Adrenal gland (tissue), 5 donors: Measurements from ENCODE around the gene AMBRA1.

Source experiments
- CTCF ChIP-seq, 6 experiments: fragments of 450-650 bp in 4 of 6; fragments of 200-600 bp in 2 of 6; sonication (generic) in 1 of 6; IDR thresholded peaks; 1 replicate in 5 of 6; 2 replicates in 1 of 6; pipeline versions ENCODE4 v1.5.1 to v1.8.0; 2016 to 2021; ENCODE audit warnings: antibody characterized with exemption in 6 of 6, mild to moderate bottlenecking in 2 of 6, moderate library complexity in 1 of 6
- POLR2A ChIP-seq, 2 donors: fragments of 450-650 bp; IDR thresholded peaks; one replicate each; pipeline ENCODE4 v1.6.1; 2017; ENCODE audit warnings: antibody characterized with exemption in 2 of 2, mild to moderate bottlenecking in 2 of 2, moderate library complexity in 1 of 2
- donor health status: DM: no; HTN: no; CAD: no.

DNA sequence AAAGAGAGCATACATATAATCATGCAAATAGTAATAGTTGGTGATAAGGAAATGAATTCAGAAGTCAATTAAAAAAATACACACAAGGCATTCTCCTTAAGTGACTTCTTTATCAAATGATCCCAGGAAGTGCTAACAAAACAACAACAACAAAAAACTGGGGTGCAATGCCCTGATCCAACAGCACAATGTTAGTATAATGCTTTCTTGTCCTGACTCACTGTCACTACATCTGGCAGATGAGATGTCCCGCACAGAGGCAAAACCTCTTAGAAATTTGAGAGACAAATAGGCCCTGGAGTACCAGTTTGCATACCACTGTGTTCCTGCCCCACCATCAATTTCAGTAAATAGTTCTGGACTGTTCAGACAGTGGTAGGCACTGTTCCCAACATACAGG lies 11.0 kb upstream of the AMBRA1 start:
- TF ChIP-seq POLR2A (IDR thresholded peaks at IDR 0.05) (no peak), CTCF (IDR thresholded peaks at IDR 0.05) (no peak)
